ENCODE results near the gene ERMN. TPM values are rescaled to one million over a fixed set of nuclear protein-coding genes. Genes with fewer than 3 reads are reported as not detected.
"Not testable (repeated sequence)": the region's sequence is repeated elsewhere in the genome, so short reads cannot be mapped to it uniquely, and the experiment has no call there.

ERMN gene
- total RNA-seq, 2 donors from 2014 or later: 1.3 TPM; not detected in 1

DNA sequence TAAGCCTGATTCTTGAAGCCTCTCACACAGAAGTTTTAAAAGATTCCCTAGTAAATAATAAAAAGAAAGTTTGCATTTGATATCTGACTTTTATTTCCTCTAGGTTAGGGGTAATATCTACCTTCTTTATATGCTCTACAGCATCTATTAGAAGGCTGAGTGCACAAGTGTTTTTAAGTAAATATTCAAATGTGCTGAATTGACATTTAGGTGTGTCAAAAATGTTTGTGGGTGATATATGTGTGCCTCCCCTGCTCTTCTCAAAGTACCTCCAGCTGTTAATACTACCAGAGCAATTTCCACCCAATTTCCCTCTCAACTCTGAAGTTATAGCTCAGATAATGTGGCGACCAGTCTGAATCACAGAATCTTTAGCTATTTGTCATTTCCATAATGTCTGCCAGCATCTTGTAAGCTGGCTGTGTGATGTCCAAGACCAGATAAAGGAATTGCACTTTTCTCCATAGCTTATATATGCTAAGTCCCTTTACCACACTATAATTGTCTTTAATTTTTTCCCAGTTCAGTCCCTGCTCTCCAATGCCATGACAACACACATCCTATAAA lies 24.4 kb upstream of the ERMN start:
- no peaks in the 10 kb centered on the region for H3K36me3 ChIP-seq
- no peaks in the 10 kb centered on the region for H3K27me3 ChIP-seq (replicated peaks; ENCODE audit: insufficient read depth)
- H3K27ac ChIP-seq: no peak overlapping the region
- TF ChIP-seq, protein P1, sequence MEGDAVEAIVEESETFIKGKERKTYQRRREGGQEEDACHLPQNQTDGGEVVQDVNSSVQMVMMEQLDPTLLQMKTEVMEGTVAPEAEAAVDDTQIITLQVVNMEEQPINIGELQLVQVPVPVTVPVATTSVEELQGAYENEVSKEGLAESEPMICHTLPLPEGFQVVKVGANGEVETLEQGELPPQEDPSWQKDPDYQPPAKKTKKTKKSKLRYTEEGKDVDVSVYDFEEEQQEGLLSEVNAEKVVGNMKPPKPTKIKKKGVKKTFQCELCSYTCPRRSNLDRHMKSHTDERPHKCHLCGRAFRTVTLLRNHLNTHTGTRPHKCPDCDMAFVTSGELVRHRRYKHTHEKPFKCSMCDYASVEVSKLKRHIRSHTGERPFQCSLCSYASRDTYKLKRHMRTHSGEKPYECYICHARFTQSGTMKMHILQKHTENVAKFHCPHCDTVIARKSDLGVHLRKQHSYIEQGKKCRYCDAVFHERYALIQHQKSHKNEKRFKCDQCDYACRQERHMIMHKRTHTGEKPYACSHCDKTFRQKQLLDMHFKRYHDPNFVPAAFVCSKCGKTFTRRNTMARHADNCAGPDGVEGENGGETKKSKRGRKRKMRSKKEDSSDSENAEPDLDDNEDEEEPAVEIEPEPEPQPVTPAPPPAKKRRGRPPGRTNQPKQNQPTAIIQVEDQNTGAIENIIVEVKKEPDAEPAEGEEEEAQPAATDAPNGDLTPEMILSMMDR (IDR thresholded peaks at IDR 0.05): no peak
- no peaks in the 10 kb centered on the region for H3K9me3 ChIP-seq
- no peak for ATAC-seq (ENCODE audit: insufficient number of reproducible peaks, low FRiP score, low read depth)
- no peak for DNase-seq (ENCODE audit: low spot score)
- no peak overlapping the region for H3K4me3 ChIP-seq
- no peaks in the 10 kb centered on the region for H3K4me1 ChIP-seq (ENCODE audit: control insufficient read depth in 1 of 2, low read depth in 2 of 2)

DNA sequence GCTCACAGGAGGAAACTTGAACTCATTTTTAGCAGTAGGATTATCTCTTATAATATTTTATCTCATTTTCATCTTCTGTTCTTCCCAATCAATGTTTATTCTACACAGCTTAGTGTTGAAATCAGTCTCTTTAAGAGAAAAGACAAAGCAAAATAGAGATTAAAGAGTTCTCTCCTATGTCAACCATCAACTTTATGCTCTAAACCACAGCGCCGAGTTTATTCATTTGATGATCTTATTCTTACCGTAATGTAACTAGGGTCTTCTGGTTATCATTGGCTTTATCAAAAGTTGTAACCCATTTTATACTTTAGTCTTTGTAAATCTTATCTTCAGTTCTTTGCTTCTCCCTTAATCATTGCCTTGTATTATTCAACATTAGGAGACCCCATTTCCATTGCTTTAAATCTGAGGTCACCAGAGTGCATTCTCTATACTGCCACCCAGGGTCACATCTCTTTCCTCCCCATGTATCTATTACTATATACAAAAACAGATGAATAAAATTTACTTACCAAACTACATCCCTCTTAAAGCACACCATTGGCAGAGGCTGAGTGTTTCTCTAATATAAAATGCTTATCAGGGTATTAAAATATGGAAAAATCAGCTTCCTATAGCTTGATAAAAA lies 22.8 kb upstream of the ERMN start:
- Histone ChIP-seq H3K4me3 (no peak overlapping the region), H3K36me3 (no peaks in the 10 kb centered on the region), H3K27ac (no peak overlapping the region), H3K27me3 (replicated peaks; ENCODE audit: insufficient read depth) (no peaks in the 10 kb centered on the region), H3K9me3 (no peaks in the 10 kb centered on the region), H3K4me1 (ENCODE audit: control insufficient read depth in 1 of 2, low read depth in 2 of 2) (no peaks in the 10 kb centered on the region)
- DNase-seq (ENCODE audit: low spot score): no peak
- ATAC-seq (ENCODE audit: insufficient number of reproducible peaks, low FRiP score, low read depth): no peak
- TF ChIP-seq, protein P1 (IDR thresholded peaks at IDR 0.05): no peak

DNA sequence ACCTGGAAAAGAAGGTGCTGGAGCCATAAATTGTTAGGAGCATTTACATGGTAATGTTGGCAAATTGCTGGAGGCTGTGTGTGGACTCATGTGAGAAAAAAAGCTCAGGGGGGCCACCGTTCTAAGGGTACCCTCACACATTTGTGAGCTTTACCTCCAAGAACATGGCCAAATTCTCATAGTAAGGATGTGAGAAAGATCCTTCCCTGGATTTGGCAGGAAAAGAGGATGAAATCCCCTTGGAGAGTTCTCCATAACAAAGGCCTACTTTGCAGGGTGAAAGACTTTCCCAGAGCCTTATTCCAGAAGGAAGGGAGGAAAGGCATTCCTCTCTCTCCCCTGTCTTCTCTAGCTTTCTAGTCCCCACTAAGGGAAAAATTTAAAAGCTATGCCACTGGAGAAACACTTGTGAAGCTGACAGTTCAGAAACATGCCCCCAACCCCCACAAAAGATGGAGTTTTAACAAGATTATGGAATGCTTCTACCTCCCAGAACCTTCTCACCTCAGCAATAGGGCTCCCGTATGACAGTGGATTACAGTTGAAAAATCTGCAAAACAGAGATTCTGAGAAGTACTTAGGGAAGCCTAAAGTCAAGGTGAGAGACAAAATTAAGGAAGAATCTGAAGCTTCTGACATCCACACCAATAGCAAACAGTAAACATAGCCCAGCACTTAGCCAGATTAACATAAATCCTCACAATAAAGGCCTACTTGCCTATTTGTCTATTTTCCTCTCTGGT lies 20.2 kb upstream of the ERMN start:
- ATAC-seq (ENCODE audit: insufficient number of reproducible peaks, low FRiP score, low read depth) (no peak), DNase-seq (ENCODE audit: low spot score) (no peak)
- Histone ChIP-seq H3K27me3 (replicated peaks; ENCODE audit: insufficient read depth) (no peaks in the 10 kb centered on the region), H3K4me1 (ENCODE audit: control insufficient read depth in 1 of 2, low read depth in 2 of 2) (no peaks in the 10 kb centered on the region), H3K4me3 (no peak overlapping the region), H3K27ac (no peak overlapping the region), H3K9me3 (no peaks in the 10 kb centered on the region), H3K36me3 (no peaks in the 10 kb centered on the region)
- TF ChIP-seq, protein P1 (IDR thresholded peaks at IDR 0.05): no peak

DNA sequence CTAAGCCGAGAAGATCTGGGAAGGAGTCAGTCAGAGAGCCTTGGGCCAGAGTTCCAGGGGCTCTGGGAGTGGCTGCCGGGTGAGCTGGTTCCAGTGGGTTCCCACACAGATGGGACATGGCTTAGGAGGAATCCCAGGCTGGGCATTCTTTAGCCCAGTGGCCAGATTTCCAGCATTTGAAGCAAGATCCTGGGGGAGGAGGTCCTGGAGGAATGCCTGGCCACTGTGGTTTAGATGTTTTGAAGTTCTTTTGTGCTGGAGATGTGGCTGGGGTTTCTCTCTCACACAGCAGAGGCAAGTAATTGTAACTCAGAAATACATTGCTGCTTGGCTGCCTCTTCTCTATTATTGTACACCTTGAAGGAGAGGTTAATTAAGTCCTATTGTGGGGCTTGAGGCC lies 15.8 kb upstream of the ERMN start:
- H3K4me1 ChIP-seq (ENCODE audit: control insufficient read depth in 1 of 2, low read depth in 2 of 2); H3K36me3 ChIP-seq; H3K27me3 ChIP-seq (replicated peaks; ENCODE audit: insufficient read depth); H3K27ac ChIP-seq; H3K4me3 ChIP-seq; ATAC-seq (ENCODE audit: insufficient number of reproducible peaks, low FRiP score, low read depth); H3K9me3 ChIP-seq; DNase-seq (ENCODE audit: low spot score): not testable (repeated sequence)

DNA sequence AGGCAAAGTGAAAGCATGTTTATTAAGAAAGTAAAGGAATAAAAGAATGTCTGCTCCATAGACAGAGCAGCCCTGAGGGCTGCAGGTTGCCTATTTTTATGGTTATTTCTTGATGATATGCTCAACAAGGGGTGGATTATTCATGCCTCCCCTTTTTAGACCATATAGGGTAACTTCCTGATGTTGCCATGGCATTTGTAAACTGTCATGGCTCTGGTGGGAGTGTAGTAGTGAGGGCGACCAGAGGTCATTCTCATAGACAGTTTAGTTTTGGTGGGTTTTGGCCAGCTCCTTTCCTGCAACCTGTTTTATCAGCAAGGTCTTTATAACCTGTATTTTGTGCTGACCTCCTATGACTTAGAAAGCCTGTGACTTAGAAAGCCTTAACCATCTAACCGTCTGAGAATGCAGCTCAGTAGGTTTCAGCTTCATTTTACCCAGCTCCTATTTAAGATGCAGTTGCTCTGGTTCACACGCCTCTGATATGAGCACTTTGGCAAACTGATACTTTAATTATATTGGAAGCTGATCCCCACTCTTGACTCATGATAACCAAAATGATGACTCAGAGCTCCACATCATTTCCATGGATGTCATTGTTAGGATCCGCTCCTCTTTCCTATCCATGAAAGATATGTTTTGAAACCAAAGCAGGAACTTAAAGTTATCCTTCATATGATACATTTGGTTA lies 14.5 kb upstream of the ERMN start:
- H3K36me3 ChIP-seq: no peaks in the 10 kb centered on the region
- ATAC-seq (ENCODE audit: insufficient number of reproducible peaks, low FRiP score, low read depth): no peak
- no peak for DNase-seq (ENCODE audit: low spot score)
- H3K27me3 ChIP-seq (replicated peaks; ENCODE audit: insufficient read depth): no peaks in the 10 kb centered on the region
- H3K27ac ChIP-seq: no peak overlapping the region
- H3K4me3 ChIP-seq: no peak overlapping the region
- no peaks in the 10 kb centered on the region for H3K4me1 ChIP-seq (ENCODE audit: control insufficient read depth in 1 of 2, low read depth in 2 of 2)
- TF ChIP-seq, protein P1 (IDR thresholded peaks at IDR 0.05): no peak
- no peaks in the 10 kb centered on the region for H3K9me3 ChIP-seq

Data from thoracic aorta (tissue), 2 donors.